ENCODE measurements around the gene DET1.

DNA sequence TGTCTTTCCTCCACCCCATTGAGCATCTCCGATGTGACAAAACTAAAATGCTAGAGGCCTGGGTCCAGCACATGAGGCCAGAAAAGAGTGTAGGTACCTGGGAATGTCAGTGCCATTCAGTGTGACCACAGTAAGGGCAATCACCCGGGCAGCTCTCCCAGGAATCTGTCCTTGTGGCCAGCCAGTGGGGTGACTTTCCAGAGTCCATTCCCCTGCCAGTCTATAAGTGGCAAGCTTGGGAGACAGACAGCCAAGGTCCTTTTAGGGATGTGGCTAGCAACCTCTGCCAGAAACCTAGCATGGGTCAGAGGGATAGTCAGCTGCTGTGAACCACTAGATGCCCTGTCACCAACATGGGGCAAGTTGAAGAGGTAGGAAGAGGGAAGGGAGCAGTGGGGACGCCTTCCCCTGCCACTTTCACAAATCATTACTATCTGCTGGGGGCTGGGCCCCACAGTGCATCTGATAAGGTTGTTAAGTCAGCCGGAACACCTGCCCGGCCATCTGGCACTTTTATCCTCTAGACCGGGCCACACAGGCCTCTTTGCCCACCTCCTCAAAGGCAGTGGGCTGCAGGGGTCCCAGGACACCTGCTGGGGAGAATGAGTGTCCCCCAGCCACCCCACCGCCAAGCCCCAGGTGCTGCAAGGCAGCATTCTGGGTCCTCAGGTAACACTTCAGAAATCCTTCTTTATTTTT lies 24.8 kb upstream of the DET1 start:
- TF ChIP-seq POLR2A (IDR thresholded peaks at IDR 0.05; ENCODE audit: low read depth, low read length) (no peak), POLR2AphosphoS5 (IDR thresholded peaks at IDR 0.05; ENCODE audit: low read depth, low read length) (no peak)

Data from GM12892 (cell line).